ENCODE measurements around the gene ZNF511.

Gene ZNF511

GRCh38 chr10:133326745-133327650, 18.3 kb downstream of the ZNF511 start:
- peaks cover 63% of the 10 kb centered on the region for H3K27me3 ChIP-seq (ENCODE audit: control insufficient read depth, insufficient read depth, low read length)
- H3K36me3 ChIP-seq (ENCODE audit: control insufficient read depth, insufficient read depth, low read length), result no peaks in the 10 kb centered on the region
- no peak overlapping the region for H3K9ac ChIP-seq (ENCODE audit: low read length)
- H3K9me3 ChIP-seq (ENCODE audit: control insufficient read depth, low read length), result no peaks in the 10 kb centered on the region
- H3K4me1 ChIP-seq (ENCODE audit: control insufficient read depth, insufficient read depth, low read length), result peaks cover 23% of the 10 kb centered on the region
- H3K4me3 ChIP-seq (ENCODE audit: low read length), result no peak overlapping the region

- no peaks in the 10 kb centered on the region for H3K9me3 ChIP-seq (ENCODE audit: control insufficient read depth, low read length)
- H3K36me3 ChIP-seq (ENCODE audit: control insufficient read depth, insufficient read depth, low read length), result no peaks in the 10 kb centered on the region
- no peak overlapping the region for H3K9ac ChIP-seq (ENCODE audit: low read length)
- H3K4me1 ChIP-seq (ENCODE audit: control insufficient read depth, insufficient read depth, low read length), result peaks cover 23% of the 10 kb centered on the region
- H3K4me3 ChIP-seq (ENCODE audit: low read length), result no peak overlapping the region
- peaks cover 71% of the 10 kb centered on the region for H3K27me3 ChIP-seq (ENCODE audit: control insufficient read depth, insufficient read depth, low read length)
Observed at GRCh38 chr10:133327651-133328357, 19.1 kb downstream of the ZNF511 start.

GRCh38 chr10:133328358-133329343, 19.9 kb downstream of the ZNF511 start:
- Histone ChIP-seq H3K9ac (ENCODE audit: low read length) (no peak overlapping the region), H3K36me3 (ENCODE audit: control insufficient read depth, insufficient read depth, low read length) (no peaks in the 10 kb centered on the region), H3K4me3 (ENCODE audit: low read length) (no peak overlapping the region), H3K9me3 (ENCODE audit: control insufficient read depth, low read length) (no peaks in the 10 kb centered on the region), H3K27me3 (ENCODE audit: control insufficient read depth, insufficient read depth, low read length) (peaks cover 77% of the 10 kb centered on the region), H3K4me1 (ENCODE audit: control insufficient read depth, insufficient read depth, low read length) (peaks cover 23% of the 10 kb centered on the region)

- Histone ChIP-seq H3K9ac (ENCODE audit: low read length) (no peak overlapping the region), H3K27me3 (ENCODE audit: control insufficient read depth, insufficient read depth, low read length) (peaks cover 82% of the 10 kb centered on the region), H3K9me3 (ENCODE audit: control insufficient read depth, low read length) (no peaks in the 10 kb centered on the region), H3K36me3 (ENCODE audit: control insufficient read depth, insufficient read depth, low read length) (no peaks in the 10 kb centered on the region), H3K4me3 (ENCODE audit: low read length) (no peak overlapping the region), H3K4me1 (ENCODE audit: control insufficient read depth, insufficient read depth, low read length) (peaks cover 23% of the 10 kb centered on the region)
Observed at GRCh38 chr10:133329491-133330202, 20.9 kb downstream of the ZNF511 start.

GRCh38 chr10:133332936-133333699, 24.4 kb downstream of the ZNF511 start:
- H3K27me3 ChIP-seq (ENCODE audit: control insufficient read depth, insufficient read depth, low read length), result peaks cover 82% of the 10 kb centered on the region
- H3K4me3 ChIP-seq (ENCODE audit: low read length), result no peak overlapping the region
- no peaks in the 10 kb centered on the region for H3K36me3 ChIP-seq (ENCODE audit: control insufficient read depth, insufficient read depth, low read length)
- no peak overlapping the region for H3K9ac ChIP-seq (ENCODE audit: low read length)
- peaks cover 18% of the 10 kb centered on the region for H3K4me1 ChIP-seq (ENCODE audit: control insufficient read depth, insufficient read depth, low read length)
- H3K9me3 ChIP-seq (ENCODE audit: control insufficient read depth, low read length), result no peaks in the 10 kb centered on the region

- H3K27me3 ChIP-seq (ENCODE audit: control insufficient read depth, insufficient read depth, low read length), result peaks cover 79% of the 10 kb centered on the region
- no peak overlapping the region for H3K4me3 ChIP-seq (ENCODE audit: low read length)
- peaks cover 14% of the 10 kb centered on the region for H3K4me1 ChIP-seq (ENCODE audit: control insufficient read depth, insufficient read depth, low read length)
- H3K9me3 ChIP-seq (ENCODE audit: control insufficient read depth, low read length), result no peaks in the 10 kb centered on the region
- H3K36me3 ChIP-seq (ENCODE audit: control insufficient read depth, insufficient read depth, low read length), result no peaks in the 10 kb centered on the region
- peak overlapping the region; percentile 43 for H3K9ac ChIP-seq (ENCODE audit: low read length)
Observed at GRCh38 chr10:133334503-133335245, 26.0 kb downstream of the ZNF511 start.

- peaks cover 75% of the 10 kb centered on the region for H3K27me3 ChIP-seq (ENCODE audit: control insufficient read depth, insufficient read depth, low read length)
- H3K4me1 ChIP-seq (ENCODE audit: control insufficient read depth, insufficient read depth, low read length), result peaks cover 10% of the 10 kb centered on the region
- no peaks in the 10 kb centered on the region for H3K36me3 ChIP-seq (ENCODE audit: control insufficient read depth, insufficient read depth, low read length)
- H3K4me3 ChIP-seq (ENCODE audit: low read length), result no peak overlapping the region
- peak overlapping the region; percentile 43 for H3K9ac ChIP-seq (ENCODE audit: low read length)
- no peaks in the 10 kb centered on the region for H3K9me3 ChIP-seq (ENCODE audit: control insufficient read depth, low read length)
Observed at GRCh38 chr10:133335246-133336117, 26.8 kb downstream of the ZNF511 start.

- Histone ChIP-seq H3K36me3 (ENCODE audit: control insufficient read depth, insufficient read depth, low read length) (no peaks in the 10 kb centered on the region), H3K27me3 (ENCODE audit: control insufficient read depth, insufficient read depth, low read length) (peaks cover 70% of the 10 kb centered on the region), H3K4me3 (ENCODE audit: low read length) (no peak overlapping the region), H3K9ac (ENCODE audit: low read length) (no peak overlapping the region), H3K4me1 (ENCODE audit: control insufficient read depth, insufficient read depth, low read length) (peaks cover 10% of the 10 kb centered on the region), H3K9me3 (ENCODE audit: control insufficient read depth, low read length) (no peaks in the 10 kb centered on the region)
Observed at GRCh38 chr10:133336118-133336576, 27.4 kb downstream of the ZNF511 start.

- no peaks in the 10 kb centered on the region for H3K36me3 ChIP-seq (ENCODE audit: control insufficient read depth, insufficient read depth, low read length)
- peaks cover 10% of the 10 kb centered on the region for H3K4me1 ChIP-seq (ENCODE audit: control insufficient read depth, insufficient read depth, low read length)
- peaks cover 72% of the 10 kb centered on the region for H3K27me3 ChIP-seq (ENCODE audit: control insufficient read depth, insufficient read depth, low read length)
- no peak within 1 kb of the TSS for H3K9ac ChIP-seq (ENCODE audit: low read length)
- H3K9me3 ChIP-seq (ENCODE audit: control insufficient read depth, low read length), result no peaks in the 10 kb centered on the region
- no peak within 1 kb of the TSS for H3K4me3 ChIP-seq (ENCODE audit: low read length)
Observed at GRCh38 chr10:133336577-133337369, 28.1 kb downstream of the ZNF511 start, which contains the start of gene CALY. Gene CALY (minus strand): TSS chr10:133336896. CDS start chr10:133328989, 7,907 bp downstream.
